CD4-positive, alpha-beta T cell (primary cell): ENCODE data around the gene SAT2. TPM values are rescaled to one million over a fixed set of nuclear protein-coding genes. Genes with fewer than 3 reads are reported as not detected.
A peak's percentile ranks its signal among the peaks of the same experiment; 100 is the strongest.

Experiments used
- ATAC-seq: fragments of 200-7000 bp; cut with Tn5 transposase; one replicate; pipeline ENCODE4 v1.10.0; 2022; ENCODE audit warnings: mild to moderate bottlenecking; ENCODE audit not compliant: poor library complexity
- CTCF ChIA-PET: fragments of 350-600 bp; sonication (Branson Sonifier 250); formaldehyde crosslinking; loops from one replicate; lab custom pipeline; 2021; ENCODE audit warnings: antibody characterized with exemption, inconsistent platforms; lab: Charles Lee
- POLR2A ChIA-PET: fragments of 350-600 bp; sonication (Branson Sonifier 250); formaldehyde crosslinking; loops from one replicate; lab custom pipeline; 2021; ENCODE audit warnings: antibody characterized with exemption, inconsistent platforms; lab: Charles Lee
- DNase-seq, 14 experiments: peaks; one replicate each; pipeline ENCODE4 v3.0.0-alpha.2; 2013 to 2020; ENCODE audit warnings: mixed read lengths in 2 of 14
- H3K27ac ChIP-seq, 2 donors: one replicate each; pipeline versions ENCODE4 v1.5.1 to v1.7.0; 2013; ENCODE audit warnings: low read length in 2 of 2, low read depth in 1 of 2, mild to moderate bottlenecking in 1 of 2
- H3K27me3 ChIP-seq, 2 experiments: 1 replicate in 1 of 2; 2 replicates in 1 of 2; pipeline versions ENCODE4 v1.6.1 to v1.7.0; 2013; ENCODE audit warnings: low read length in 2 of 2, control low read depth in 1 of 2, mild to moderate bottlenecking in 1 of 2, moderate library complexity in 1 of 2; ENCODE audit not compliant: insufficient read depth in 2 of 2, control insufficient read depth in 1 of 2
- H3K36me3 ChIP-seq: one replicate; pipeline ENCODE4 v1.6.1; 2013; ENCODE audit warnings: low read length, control low read depth; ENCODE audit not compliant: insufficient read depth
- H3K4me1 ChIP-seq: one replicate; pipeline ENCODE4 v1.6.1; 2013; ENCODE audit warnings: low read length, control low read depth; ENCODE audit not compliant: insufficient read depth
- H3K4me3 ChIP-seq: one replicate; pipeline ENCODE4 v1.5.1; 2013; ENCODE audit warnings: mild to moderate bottlenecking, low read length, moderate library complexity
- H3K9me3 ChIP-seq, 2 experiments: 1 replicate in 1 of 2; 2 replicates in 1 of 2; pipeline versions ENCODE4 v1.6.1 to v1.7.0; 2013; ENCODE audit warnings: low read length in 2 of 2, mild to moderate bottlenecking in 2 of 2, control low read depth in 1 of 2, moderate library complexity in 1 of 2; ENCODE audit not compliant: control insufficient read depth in 1 of 2, insufficient read depth in 1 of 2
- H3K27ac Mint-ChIP-seq: one replicate; pipeline ENCODE4 v1.8.0; 2020; ENCODE audit warnings: mixed read lengths
- H3K27me3 Mint-ChIP-seq: one replicate; pipeline ENCODE4 v1.8.0; 2021; ENCODE audit warnings: mixed read lengths
- H3K36me3 Mint-ChIP-seq: one replicate; pipeline ENCODE4 v1.8.0; 2021; ENCODE audit warnings: low read depth, mixed read lengths
- H3K4me1 Mint-ChIP-seq: one replicate; pipeline ENCODE4 v1.8.0; 2021; ENCODE audit warnings: low read depth, mixed read lengths
- H3K4me3 Mint-ChIP-seq: one replicate; pipeline ENCODE4 v1.8.0; 2020; ENCODE audit warnings: mild to moderate bottlenecking, mixed read lengths
- H3K9me3 Mint-ChIP-seq: one replicate; pipeline ENCODE4 v1.8.0; 2020; ENCODE audit warnings: mixed read lengths
- CTCF ChIP-seq: fragments of 200-600 bp; IDR thresholded peaks from one replicate; pipeline ENCODE4 v1.8.0; 2022; ENCODE audit warnings: antibody characterized with exemption, mild to moderate bottlenecking
- intact Hi-C, 2 experiments: fragments of 100-400 bp; cut with DNase I in 1 of 2; cut with micrococcal nuclease in 1 of 2; formaldehyde crosslinking; loops; one replicate each; pipeline versions ENCODE4 v1.15.1 to v1.9.0; 2023 to 2025; cut with DNase I, micrococcal nuclease
- total RNA-seq, 174 experiments: library from RNA in 2 of 174; stranded (reverse) in 2 of 174; gene quantifications; one replicate each; pipeline ENCODE4 v1.2.3 and lab custom pipeline; 2021 to 2026

The SAT2 gene
- total RNA-seq, 2 experiments from 2014 or later = 55.7 to 60.3 TPM

GRCh38 chr17:7579001-7579833, 48.4 kb downstream of the SAT2 start, which contains the start of gene CD68:
CD68 (plus strand) TSS chr17:7579638; CDS start chr17:7579678, 40 bp downstream.
- Mint-ChIP-seq H3K27me3 (no peaks in the 10 kb centered on the region), H3K4me1 (peaks cover 82% of the 10 kb centered on the region), H3K9me3 (no peaks in the 10 kb centered on the region), H3K4me3 (peak within 1 kb of the TSS; percentile 67), H3K27ac (peak within 1 kb of the TSS; percentile 79), H3K36me3 (peaks cover 77% of the 10 kb centered on the region)
- ATAC-seq (peak; percentile 6), DNase-seq (peak in 8 of 14 experiments; percentile 23 to 80 (median 58))
- Histone ChIP-seq H3K27ac (peak within 1 kb of the TSS; percentile 34 to 67), H3K36me3 (peaks cover 53% of the 10 kb centered on the region), H3K4me1 (peaks cover 78% of the 10 kb centered on the region), H3K4me3 (peak within 1 kb of the TSS; percentile 41), H3K9me3 (peaks cover 0 to 5% of the 10 kb centered on the region in 2 experiments), H3K27me3 (no peaks in the 10 kb centered on the region)
- ChIA-PET POLR2A (interaction anchor here (0.6 to 2.6 kb wide), 3 partner anchors 100 to 276 kb away, joined by 3 to 14 read pairs (median 6); partner anchors contain the start of genes TP53 and ZBTB4), CTCF (interaction anchor here (1.3 to 1.6 kb wide), 2 partner anchors 10 to 18 kb away, joined by 3 to 11 read pairs; no protein-coding TSS in a partner anchor)
- no peak for TF ChIP-seq CTCF
- intact Hi-C loops = no loop called here

GRCh38 chr17:7577327-7578199, 50.1 kb downstream of the SAT2 start:
- Histone ChIP-seq H3K27ac (no peak overlapping the region), H3K4me3 (no peak overlapping the region), H3K27me3 (no peaks in the 10 kb centered on the region), H3K9me3 (no peaks in the 10 kb centered on the region), H3K36me3 (peaks cover 58% of the 10 kb centered on the region), H3K4me1 (peaks cover 71% of the 10 kb centered on the region)
- no peak for TF ChIP-seq CTCF
- CTCF ChIA-PET = no interaction called here
- no peaks in the 10 kb centered on the region for H3K9me3 Mint-ChIP-seq
- DNase-seq (no peak), ATAC-seq (no peak)
- peak overlapping the region; percentile 70 for H3K4me3 Mint-ChIP-seq
- intact Hi-C loops = no loop called here
- H3K27ac Mint-ChIP-seq = peak overlapping the region; percentile 34
- POLR2A ChIA-PET = interaction anchor here (7.0 kb wide), 1 partner anchor 16 kb away, joined by 51 read pairs; the partner anchor contains the start of gene SENP3
- peaks cover 82% of the 10 kb centered on the region for H3K36me3 Mint-ChIP-seq
- peaks cover 3% of the 10 kb centered on the region for H3K27me3 Mint-ChIP-seq
- H3K4me1 Mint-ChIP-seq = peaks cover 83% of the 10 kb centered on the region

GRCh38 chr17:7576432-7576937, 51.1 kb downstream of the SAT2 start:
- H3K4me3 ChIP-seq = no peak overlapping the region
- POLR2A ChIA-PET = interaction anchor here (0.7 to 7.0 kb wide), 6 partner anchors 12 to 142 kb away, joined by 3 to 51 read pairs (median 5); partner anchors contain the start of genes FXR2, SENP3, TMEM102 and TP53
- H3K9me3 ChIP-seq = no peaks in the 10 kb centered on the region
- ATAC-seq = no peak
- no peak overlapping the region for H3K27ac ChIP-seq
- no peak for DNase-seq
- H3K9me3 Mint-ChIP-seq = no peaks in the 10 kb centered on the region
- TF ChIP-seq CTCF = no peak
- peaks cover 85% of the 10 kb centered on the region for H3K4me1 Mint-ChIP-seq
- H3K4me1 ChIP-seq = peaks cover 70% of the 10 kb centered on the region
- intact Hi-C loops = no loop called here
- peaks cover 88% of the 10 kb centered on the region for H3K36me3 Mint-ChIP-seq
- peaks cover 3% of the 10 kb centered on the region for H3K27me3 Mint-ChIP-seq
- peak overlapping the region; percentile 99 for H3K27ac Mint-ChIP-seq
- H3K4me3 Mint-ChIP-seq = peak overlapping the region; percentile 70
- peaks cover 58% of the 10 kb centered on the region for H3K36me3 ChIP-seq
- H3K27me3 ChIP-seq = no peaks in the 10 kb centered on the region
- CTCF ChIA-PET = interaction anchor here (0.6 to 0.7 kb wide), 2 partner anchors 72 to 111 kb away, joined by 3 read pairs; no protein-coding TSS in a partner anchor
